NCI-H345 (cell line): ENCODE measurements around the gene TRAF3.

Source experiments
- DNase-seq: peaks from one replicate; lab custom pipeline; 2025; lab: John Stamatoyannopoulos, UW

The TRAF3 gene

GRCh38 chr14:102778338-102779083 is 1.3 kb downstream of the TRAF3 start:
- DNase-seq = no peak

GRCh38 chr14:102779084-102779462 is 1.8 kb downstream of the TRAF3 start:
- DNase-seq = no peak

- no peak for DNase-seq
These were observed 2.5 kb downstream of the TRAF3 start for GRCh38 chr14:102779574-102780315.

GRCh38 chr14:102781063-102781462 is 3.8 kb downstream of the TRAF3 start:
- DNase-seq = no peak

GRCh38 chr14:102782974-102783373 is 5.7 kb downstream of the TRAF3 start:
- DNase-seq = no peak

GRCh38 chr14:102784892-102785594 is 7.8 kb downstream of the TRAF3 start:
- DNase-seq = no peak

GRCh38 chr14:102785595-102785963 is 8.3 kb downstream of the TRAF3 start:
- no peak for DNase-seq

GRCh38 chr14:102786768-102787167 is 9.5 kb downstream of the TRAF3 start:
- DNase-seq = no peak

GRCh38 chr14:102789349-102789748 is 12.1 kb downstream of the TRAF3 start:
- DNase-seq = no peak

- no peak for DNase-seq
These were observed 16.5 kb downstream of the TRAF3 start for GRCh38 chr14:102793531-102794328.

- DNase-seq = peak; percentile 72
These were observed 18.0 kb downstream of the TRAF3 start for GRCh38 chr14:102795060-102795925.

- DNase-seq = no peak
These were observed 19.5 kb downstream of the TRAF3 start for GRCh38 chr14:102796661-102797190.

GRCh38 chr14:102798926-102799325 is 21.7 kb downstream of the TRAF3 start:
- no peak for DNase-seq

GRCh38 chr14:102799684-102800562 is 22.7 kb downstream of the TRAF3 start:
- no peak for DNase-seq

- no peak for DNase-seq
These were observed 25.7 kb downstream of the TRAF3 start for GRCh38 chr14:102802834-102803523.

- no peak for DNase-seq
These were observed 27.6 kb downstream of the TRAF3 start for GRCh38 chr14:102804858-102805257.

GRCh38 chr14:102805371-102805891 is 28.2 kb downstream of the TRAF3 start:
- no peak for DNase-seq

- DNase-seq = no peak
These were observed 28.7 kb downstream of the TRAF3 start for GRCh38 chr14:102805941-102806340.

GRCh38 chr14:102806447-102806846 is 29.2 kb downstream of the TRAF3 start:
- DNase-seq = no peak
